HG03558 (cell line): Measurements from ENCODE around the gene SRPK2.
"Not testable (repeated sequence)": the region's sequence is repeated elsewhere in the genome, so short reads cannot be mapped to it uniquely, and the experiment has no call there.

Experiments
- ATAC-seq: cut with Tn5 transposase; IDR thresholded peaks from one replicate; pipeline ENCODE4 v1.9.1; 2021; ENCODE audit warnings: moderate number of reproducible peaks; ENCODE audit not compliant: unreplicated experiment; ENCODE audit errors: extremely low read depth

The SRPK2 gene

DNA sequence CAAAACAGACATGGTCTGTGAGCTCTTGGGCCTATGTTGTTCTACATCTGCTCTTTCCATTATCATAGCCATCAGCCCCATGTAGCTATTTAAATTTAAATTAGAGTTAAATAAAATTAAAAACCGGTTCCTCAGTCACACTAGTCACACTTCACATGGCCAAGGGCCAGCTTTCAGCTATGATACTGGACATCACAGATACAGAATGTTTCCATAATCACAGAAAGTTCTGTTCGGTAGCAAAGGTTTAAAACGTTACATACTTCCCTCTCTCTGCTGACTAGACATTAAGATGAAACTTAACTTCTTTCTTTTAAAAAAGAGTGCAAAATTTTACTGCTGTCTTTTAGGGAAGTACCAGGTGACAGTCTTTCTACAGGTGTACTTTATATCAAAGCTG, 43.0 kb downstream of the SRPK2 start:
- ATAC-seq = no peak

DNA sequence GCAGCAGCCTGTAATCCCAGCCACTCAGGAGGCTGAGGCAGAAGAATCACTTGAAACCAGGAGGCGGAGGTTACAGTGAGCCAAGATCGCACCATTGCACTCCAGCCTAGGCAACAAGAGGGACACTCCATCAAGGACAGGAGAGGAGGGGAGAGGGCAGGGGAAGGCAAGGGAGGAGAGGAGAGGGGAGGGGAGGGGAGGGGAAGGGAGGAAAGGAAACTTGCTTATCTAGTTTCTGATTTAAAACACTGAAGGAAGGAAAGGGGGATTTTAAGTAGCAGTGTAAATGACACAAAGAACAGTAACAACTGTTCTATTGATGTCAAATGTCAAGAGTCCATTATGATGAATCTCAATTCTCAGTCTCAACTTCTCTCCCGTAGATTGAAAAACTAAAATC, 43.7 kb downstream of the SRPK2 start:
- ATAC-seq = no peak

DNA sequence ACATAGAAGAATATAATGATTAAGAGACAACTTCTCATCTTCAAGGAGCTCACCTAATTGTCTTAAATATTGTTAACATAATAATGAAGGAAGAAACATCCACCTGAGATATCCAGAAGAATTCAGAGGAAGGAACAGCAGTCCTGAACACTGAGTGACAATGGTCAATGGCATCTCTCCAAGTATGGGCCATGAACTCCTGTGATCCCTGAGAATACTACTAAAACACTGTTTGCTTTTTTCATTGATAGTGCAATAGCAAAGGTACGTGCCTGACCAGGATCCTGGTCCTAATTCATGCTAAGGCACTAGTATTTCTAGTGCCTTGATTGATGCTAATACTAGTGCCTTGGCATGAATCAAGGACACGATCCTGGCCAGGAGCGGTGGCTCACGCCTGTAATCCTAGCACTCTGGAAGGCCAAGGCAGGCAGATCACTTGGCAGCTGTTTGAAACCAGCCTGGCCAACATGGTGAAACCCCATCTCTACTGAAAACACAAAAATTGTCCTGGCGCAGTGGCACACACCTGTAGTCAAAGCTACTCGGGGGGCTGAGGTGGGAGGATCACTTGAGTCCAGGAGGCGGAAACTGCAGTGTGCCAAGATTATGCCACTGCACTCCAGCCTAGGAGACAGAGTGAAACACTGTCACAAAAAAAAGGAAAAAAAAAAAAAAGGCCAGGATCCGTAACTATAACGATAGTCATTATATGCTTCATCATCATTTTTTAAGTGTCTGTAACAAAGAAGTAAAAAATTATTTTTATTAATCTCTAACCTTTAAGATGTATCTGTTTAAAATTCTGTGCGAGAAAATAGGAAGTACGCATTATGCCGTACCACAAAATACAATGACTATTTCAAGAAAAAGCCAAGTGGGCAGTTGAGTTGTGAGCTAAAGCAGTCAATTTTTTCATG, 49.1 kb downstream of the SRPK2 start:
- ATAC-seq = no peak

DNA sequence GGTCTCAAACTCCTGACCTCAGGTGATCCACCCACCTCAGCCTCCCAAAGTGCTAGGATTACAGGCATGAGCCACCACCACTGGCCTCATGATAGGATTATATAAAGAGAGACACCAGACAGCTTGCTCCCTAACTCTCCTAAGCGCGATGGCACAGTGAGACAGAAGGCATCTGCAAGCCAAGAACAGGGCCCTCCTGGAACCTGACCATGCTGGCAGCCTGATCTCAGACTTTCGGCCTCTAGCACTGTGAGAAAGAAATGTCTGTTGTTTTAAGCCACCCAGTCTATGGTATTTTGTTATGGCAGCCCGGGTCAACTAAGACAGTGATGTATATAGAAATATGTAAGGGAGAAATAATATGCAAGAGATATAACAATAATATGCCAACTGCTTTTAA, 51.2 kb downstream of the SRPK2 start:
- no peak for ATAC-seq

DNA sequence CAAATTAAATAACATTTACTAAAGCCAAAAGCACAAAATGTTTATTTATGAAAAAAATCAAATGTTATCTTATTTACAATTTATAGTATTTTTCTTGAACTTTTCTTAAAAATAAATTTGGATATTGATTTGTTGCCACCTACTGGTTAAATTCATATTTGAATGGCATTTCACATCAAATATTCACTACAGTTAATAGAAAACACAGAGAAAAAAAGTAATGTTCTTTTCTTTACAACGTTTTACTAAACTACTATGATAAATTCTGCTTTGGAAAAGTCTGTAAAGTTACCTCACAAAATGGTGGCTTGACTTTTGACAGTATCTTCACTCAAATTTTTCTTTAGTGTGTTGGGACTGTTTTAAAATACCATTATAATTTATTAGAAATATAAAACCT, 52.7 kb downstream of the SRPK2 start:
- no peak for ATAC-seq

DNA sequence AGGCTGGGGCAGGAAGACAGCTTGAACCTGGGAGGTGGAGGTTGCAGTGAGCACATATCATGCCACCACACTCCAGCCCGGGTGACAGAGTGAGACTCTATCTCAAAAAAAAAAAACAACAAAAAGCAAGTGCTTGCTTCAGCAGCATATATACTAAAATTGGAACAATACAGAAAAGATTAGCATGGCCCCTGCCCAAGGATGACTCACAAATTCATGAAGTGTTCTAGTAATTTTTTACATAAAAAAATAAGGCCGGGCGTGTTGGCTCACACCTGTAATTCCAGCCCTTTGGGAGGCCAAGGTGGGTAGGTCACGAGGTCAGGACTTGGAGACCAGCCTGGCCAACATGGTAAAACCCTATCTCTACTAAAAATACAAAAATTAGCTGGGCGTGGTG, 56.1 kb downstream of the SRPK2 start:
- ATAC-seq = not testable (repeated sequence)

DNA sequence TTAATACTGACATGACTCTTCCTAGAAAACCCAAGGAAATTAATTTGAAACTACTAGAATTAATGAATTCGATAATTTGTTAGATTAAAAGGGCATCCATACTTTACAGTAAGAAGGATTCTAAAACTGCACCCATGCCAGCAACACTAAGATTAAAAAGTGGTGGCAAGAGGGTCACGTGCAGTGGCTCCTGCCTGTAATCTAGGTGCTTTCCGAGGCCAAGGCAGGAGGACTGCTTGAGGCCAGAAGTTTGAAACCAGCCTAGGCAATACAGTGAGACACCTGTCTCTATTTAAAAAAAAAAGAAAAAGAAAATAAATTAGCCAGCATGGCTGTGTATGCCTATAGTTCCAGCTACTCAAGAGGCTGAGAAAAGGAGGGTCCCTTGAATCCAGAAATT, 58.2 kb downstream of the SRPK2 start:
- ATAC-seq = no peak

DNA sequence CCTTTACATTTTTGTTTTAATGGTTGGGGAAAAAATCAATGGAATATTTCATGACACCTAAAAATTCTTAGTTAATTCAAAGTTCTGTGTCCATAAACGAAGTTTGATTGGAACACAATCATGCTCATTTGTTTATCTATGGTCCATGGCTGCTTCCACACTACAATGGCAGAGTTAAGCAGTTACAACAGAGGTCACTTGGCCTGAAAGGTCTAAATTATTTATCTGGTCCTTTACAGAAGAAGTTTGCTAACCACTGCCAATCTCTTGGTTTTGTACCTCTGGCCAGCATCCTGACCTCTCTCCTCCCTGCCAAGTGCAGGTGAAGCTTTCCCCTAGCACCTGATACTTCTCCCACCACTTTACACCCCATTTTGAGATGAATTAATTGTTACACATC, 61.5 kb downstream of the SRPK2 start:
- no peak for ATAC-seq

DNA sequence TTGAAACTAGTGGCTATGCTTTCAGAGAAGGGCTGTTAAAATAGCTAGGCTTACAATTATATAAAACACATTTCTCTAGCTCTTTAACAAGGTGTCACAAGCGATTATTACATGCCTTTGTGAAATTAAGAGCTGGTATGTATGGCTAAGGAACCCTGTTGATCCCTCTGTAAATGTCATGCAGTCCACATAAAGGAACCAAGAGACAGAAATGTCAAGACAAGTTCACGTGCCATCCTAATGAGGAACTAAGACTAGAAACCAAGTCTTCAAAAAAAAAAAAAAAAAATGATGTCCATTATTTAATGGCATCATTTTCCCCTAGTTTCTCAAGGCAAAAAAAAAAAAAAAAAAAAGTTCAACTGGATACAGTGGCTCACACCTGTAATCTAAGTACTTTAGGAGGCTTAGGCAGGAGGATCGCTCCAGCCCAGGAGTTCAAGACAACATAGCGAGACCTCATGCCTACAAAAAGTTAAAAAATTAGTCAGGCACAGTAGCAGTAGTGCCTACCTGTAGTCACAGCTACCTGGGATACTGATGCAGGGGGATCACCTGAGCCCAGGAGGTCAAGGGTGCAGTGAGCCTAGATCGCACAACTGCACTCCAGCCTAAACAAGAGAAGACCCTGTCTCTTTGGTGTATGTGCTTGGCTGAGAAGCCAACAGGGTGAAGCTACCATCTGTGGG, 63.4 kb downstream of the SRPK2 start:
- ATAC-seq = no peak

DNA sequence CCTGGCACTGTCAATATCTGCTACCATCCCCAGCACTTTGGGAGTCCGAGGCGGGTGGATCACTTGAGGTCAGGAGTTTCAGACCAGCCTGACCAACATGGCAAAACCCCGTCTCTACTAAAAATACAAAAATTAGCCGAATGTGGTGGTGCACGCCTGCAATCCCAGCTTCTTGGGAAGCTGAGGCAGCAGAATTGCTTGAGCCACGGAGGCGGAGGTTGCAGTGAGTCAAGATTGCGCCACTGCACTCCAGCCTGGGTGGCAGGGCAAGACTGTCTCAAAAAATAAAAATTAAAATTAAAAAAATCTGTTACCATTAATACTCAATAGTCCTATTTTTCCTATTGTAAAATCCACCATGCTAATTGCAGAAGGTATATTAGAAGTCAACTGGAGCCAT, 64.1 kb downstream of the SRPK2 start:
- not testable (repeated sequence) for ATAC-seq

DNA sequence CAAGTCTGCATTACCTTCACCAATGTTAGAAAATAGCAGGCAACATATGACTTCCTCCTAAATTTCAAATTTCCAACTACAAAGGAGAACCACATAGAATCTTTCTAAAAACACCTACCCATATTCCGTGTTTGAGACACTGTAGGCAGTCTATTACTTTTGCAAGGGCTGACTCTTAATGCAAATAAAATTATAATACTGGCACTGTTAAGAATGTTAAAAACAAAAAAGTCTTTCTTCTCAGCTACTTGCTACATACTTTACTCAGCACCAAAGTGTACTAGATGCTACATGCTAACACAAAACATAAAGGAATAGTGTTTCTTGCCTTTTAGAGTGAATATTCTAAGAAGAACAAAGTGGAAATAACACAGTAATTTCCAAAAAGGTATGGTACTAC, 65.4 kb downstream of the SRPK2 start:
- no peak for ATAC-seq

DNA sequence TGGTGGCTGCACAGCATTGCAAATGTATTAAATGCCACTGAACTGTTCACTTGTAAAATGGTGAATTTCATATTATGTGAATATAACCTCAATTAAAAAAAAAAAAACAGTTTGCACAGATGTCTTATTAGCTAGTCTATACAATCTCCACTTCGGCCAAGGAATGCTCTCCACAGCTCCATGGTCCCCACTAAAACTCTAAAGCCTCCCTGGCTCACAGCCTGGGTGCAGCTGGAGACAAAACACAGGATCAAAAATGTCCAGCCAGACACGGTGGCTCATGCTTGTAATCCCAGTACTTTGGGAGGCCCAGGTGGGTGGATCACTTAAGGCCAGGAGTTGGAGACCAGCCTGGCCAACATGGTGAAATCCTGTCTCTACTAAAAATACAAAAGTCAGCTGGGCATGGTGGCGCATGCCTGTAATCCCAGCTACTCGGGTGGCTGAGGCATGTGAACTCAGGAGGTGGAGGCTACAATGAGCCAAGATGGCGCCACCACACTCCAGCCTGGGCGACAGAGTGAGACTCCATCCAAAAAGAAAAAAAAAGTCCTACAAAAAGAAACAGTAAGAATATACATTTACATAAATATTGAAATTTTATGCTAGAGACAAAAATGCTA, 66.0 kb downstream of the SRPK2 start:
- no peak for ATAC-seq

DNA sequence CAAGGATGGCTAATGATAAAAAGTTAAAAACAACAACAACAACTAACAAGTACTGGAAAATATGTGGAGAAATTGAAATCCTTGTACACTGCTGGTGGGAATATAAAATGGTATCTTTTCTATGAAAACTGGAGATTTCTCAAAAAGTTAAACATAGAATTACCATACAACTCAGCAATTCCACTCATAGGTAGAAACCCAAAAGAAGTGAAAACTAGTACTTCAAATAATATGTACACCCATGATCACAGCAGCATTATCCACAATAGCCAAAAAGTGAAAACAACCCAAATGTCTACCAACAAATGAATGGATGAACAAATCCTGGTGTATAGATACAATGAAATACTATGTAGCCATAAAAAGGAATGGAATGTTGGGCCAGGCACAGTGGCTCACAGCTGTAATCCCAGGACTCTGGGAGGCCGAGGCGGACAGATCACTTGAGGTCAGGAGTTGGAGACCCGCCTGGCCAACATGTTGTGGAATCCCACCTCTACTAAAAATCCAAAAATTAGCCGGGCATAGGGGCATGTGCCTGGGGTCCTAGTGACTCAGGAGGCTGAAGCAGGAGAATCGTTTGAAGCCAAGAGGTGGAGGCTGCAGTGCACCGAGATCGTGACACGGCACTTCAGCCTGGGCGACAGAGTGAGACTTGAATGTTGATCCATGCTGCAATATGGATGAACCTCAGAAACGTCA, 66.8 kb downstream of the SRPK2 start:
- ATAC-seq = no peak

DNA sequence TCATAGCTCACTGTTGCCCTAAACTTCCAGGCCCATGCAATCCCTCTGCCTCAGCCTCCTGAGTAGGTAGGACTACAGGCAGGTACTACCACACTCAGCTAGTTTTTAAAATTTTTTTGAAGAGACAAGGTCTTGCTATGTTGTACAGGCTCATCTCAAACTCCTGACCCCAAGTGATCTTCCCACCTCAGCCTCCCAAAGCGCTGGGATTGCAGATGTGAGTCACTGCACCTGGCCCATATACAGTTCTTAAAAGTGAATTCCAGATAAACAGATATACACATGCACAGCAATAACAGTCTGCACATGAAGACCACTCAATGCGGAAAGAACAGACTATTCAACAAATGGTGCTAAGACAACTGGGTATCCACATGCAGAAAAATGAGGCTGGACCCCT, 67.8 kb downstream of the SRPK2 start:
- ATAC-seq = no peak

DNA sequence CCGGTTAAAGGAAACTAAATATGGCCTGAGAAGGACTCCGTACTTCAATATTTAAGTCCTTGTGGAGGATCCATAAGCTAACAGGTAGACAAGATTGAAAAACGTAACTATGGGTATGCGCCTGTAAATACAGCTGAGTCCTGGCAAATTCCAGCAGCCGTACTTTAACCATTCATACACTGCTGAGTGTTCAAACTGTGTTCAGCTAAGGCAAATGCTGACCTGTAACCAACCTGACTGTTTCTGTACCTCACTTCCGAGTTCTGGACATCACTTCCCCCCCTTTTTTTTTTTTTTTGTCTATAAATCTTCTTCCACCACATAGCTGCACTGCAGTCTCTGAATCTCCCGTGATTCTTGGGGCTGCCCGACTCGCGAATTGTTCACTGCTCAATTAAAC, 69.1 kb downstream of the SRPK2 start:
- no peak for ATAC-seq

DNA sequence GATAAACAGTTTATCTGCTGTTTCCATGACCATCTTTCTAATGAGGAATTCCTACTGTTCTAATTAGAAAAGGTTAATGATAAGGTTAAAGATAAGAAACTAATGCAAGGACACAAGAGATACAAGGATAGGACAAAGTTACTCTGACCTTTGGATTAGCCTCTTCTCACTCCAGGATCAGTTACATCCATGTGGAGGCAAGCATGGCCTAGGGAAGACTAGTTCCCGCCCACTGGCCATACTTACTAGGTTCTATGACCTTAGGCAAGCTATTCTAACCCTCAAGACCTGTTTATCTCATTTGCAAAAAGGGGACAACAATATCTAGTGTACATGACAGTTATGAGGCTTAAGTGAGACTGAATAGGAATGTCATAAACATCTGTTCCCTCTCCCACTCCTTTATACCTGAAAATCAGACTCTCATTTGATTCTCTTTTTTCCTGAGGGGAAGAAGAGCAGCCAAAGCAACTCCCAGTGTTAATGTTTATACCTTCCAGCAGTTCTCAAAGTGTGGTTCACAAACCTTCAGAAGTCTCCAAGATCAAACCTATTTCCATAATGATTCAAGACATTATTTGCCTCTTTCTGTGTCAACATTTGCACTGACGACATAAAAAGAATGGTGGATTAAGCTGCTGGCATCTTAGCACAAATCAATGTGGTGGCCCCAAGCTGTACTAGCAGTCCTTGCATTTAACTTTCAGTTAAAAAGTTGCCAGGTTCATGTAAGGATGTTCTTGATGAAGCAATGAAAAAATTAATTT, 72.0 kb downstream of the SRPK2 start:
- no peak for ATAC-seq

DNA sequence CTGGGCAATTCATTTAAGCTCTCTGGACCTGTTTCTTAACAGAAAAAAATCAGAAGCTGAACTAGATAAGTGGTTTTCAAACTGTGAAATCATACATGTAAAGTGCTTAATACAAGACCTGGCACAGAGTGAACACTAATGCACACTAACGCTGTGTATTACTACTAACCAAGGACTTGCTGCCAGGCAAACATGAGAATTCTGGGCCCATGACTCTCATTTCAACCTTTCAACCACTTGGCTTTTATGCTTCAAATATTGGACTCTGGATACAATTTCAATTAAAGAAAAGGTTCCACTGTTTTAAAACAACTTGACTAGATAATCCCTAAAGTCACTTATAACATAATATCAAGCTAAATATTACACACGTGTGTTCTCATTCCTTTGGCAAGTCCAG, 73.4 kb downstream of the SRPK2 start:
- no peak for ATAC-seq

DNA sequence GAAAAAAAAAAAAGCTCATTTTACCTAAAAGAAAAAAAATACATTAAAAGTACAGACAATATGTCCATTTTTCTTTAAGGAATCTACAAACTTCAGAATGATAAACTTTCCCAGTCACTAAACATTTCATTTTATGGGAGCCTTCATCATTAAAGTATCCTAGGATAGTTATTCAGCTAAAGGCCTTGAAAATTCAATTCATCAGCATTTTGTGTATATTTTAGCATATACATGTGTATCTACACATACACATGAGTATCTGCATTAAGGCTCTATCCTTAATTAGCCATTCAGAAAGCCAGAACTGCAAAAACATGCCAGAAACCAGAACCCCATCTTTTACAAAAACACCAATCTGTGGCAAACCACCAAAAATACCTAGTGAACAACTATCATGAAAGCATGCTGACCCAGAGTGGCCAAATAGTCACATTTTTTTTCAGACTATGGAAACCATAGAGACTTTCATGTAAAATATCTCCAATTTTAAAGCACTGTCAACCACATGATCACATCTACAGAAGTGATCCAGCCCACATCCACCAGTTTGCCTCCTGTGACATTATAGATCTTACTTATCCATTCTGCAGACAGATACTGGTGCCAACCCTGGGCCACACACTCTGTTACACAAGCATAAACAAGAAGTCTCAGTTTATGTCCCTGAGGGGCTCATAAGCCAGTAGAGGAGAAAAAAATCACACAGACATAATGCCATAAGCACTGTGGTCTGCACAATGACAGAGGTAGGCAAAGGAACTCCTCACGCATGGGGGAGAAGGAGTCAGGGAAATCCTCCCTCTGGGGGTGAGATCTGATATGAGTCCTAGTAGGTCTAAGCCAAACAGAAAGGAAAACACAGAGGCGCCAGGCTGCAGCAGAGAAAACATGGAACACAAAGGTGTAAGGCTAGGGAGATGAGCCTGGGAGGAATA, 79.2 kb downstream of the SRPK2 start:
- no peak for ATAC-seq

DNA sequence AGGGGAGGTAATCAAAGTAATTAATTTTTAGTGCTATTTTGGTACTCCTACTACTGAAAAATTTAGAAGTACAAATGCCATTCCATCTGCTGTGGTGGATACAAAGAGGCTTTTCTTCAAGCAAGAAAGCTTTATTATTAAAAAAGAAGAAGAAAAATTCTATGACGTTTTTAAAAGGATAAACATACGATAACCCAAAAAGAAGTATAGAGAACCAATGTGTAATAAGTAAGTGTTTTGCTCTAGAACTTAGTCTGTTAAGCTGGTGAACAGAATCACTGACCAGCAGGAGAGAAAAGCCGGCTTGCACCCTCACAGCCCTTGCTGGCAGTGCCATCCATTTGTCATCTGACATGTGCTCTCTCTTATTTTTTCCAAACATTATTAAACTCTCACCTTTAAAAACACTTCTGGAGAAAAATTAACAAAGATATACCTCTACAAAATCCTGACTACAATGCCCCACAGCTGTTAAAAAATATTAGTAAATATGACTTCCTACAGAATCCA, 81.5 kb downstream of the SRPK2 start:
- ATAC-seq = no peak
